K562 (cell line): ENCODE data around the gene RNASE13. TPM values are rescaled to one million over a fixed set of nuclear protein-coding genes. Genes with fewer than 3 reads are reported as not detected.

Experiments used
- ARID2 ChIP-seq: fragments of 450-650 bp; IDR thresholded peaks from 2 replicates; pipeline ENCODE4 v1.6.1; 2017; ENCODE audit warnings: antibody characterized with exemption, mild to moderate bottlenecking
- BHLHE40 ChIP-seq: IDR thresholded peaks from 2 replicates; pipeline ENCODE4 v1.6.1; 2011; ENCODE audit warnings: low read length, improper control_type of control experiment
- C11orf30 ChIP-seq: fragments of 450-650 bp; IDR thresholded peaks from 2 replicates; pipeline ENCODE4 v1.6.1; 2016; ENCODE audit warnings: low read depth, mild to moderate bottlenecking
- CREB1 ChIP-seq, 2 experiments: sonication (generic) in 1 of 2; formaldehyde crosslinking in 1 of 2; IDR thresholded peaks; 2 replicates each; pipeline versions ENCODE4 v1.6.1 to v1.8.0; 2012 to 2022; ENCODE audit warnings: inconsistent platforms in 1 of 2, mild to moderate bottlenecking in 1 of 2, missing genetic modification reagents in 1 of 2, moderate library complexity in 1 of 2
- HNRNPK ChIP-seq: fragments of 200-400 bp; formaldehyde crosslinking; IDR thresholded peaks from one replicate; pipeline ENCODE4 v1.6.1; 2018; ENCODE audit warnings: mild to moderate bottlenecking, low read depth, low read length; ENCODE audit not compliant: poor library complexity, severe bottlenecking
- ILF3 ChIP-seq: fragments of 450-650 bp; IDR thresholded peaks from 2 replicates; pipeline ENCODE4 v1.6.1; 2018; ENCODE audit warnings: antibody characterized with exemption, mild to moderate bottlenecking, moderate library complexity, borderline replicate concordance
- KHSRP ChIP-seq: fragments of 450-650 bp; IDR thresholded peaks from 2 replicates; pipeline ENCODE4 v1.6.1; 2017
- L3MBTL2 ChIP-seq: fragments of 450-650 bp; IDR thresholded peaks from 2 replicates; pipeline ENCODE4 v1.6.1; 2016; ENCODE audit warnings: mild to moderate bottlenecking, moderate library complexity
- NBN ChIP-seq: fragments of 450-650 bp; IDR thresholded peaks from 2 replicates; pipeline ENCODE4 v1.6.1; 2016; ENCODE audit warnings: low read depth, mild to moderate bottlenecking
- PHF20 ChIP-seq: fragments of 450-650 bp; IDR thresholded peaks from 2 replicates; pipeline ENCODE4 v1.6.1; 2018; ENCODE audit not compliant: partially characterized antibody
- POU5F1 ChIP-seq: fragments of 150-350 bp; IDR thresholded peaks from 2 replicates; pipeline ENCODE4 v1.6.1; 2014; ENCODE audit warnings: borderline replicate concordance, low read length, low read depth, mild to moderate bottlenecking; ENCODE audit not compliant: partially characterized antibody
- SUPT5H ChIP-seq: fragments of 450-650 bp; IDR thresholded peaks from 2 replicates; pipeline ENCODE4 v1.6.1; 2016
- TAF1 ChIP-seq: IDR thresholded peaks from 2 replicates; pipeline ENCODE4 v1.6.1; 2011; ENCODE audit warnings: mild to moderate bottlenecking, low read length, moderate library complexity; ENCODE audit not compliant: insufficient read depth, control insufficient read depth, severe bottlenecking; ENCODE audit errors: extremely low read depth
- ZBED1 ChIP-seq: IDR thresholded peaks from 2 replicates; pipeline ENCODE4 v1.6.1; 2014
- ZNF212 ChIP-seq: fragments of 450-650 bp; formaldehyde crosslinking; IDR thresholded peaks from 2 replicates; pipeline ENCODE4 v1.4.0; 2020; ENCODE audit warnings: mild to moderate bottlenecking
- ZNF717 ChIP-seq: fragments of 250-450 bp; sonication (Bioruptor Pico); IDR thresholded peaks from 2 replicates; pipeline ENCODE4 v1.5.0; 2021
- polyA plus RNA-seq, 8 experiments: library from polyadenylated mRNA; depleted of rRNA in 4 of 8; stranded (reverse) in 5 of 8; unstranded in 3 of 8; fragments of >200 nt; fragmentation: Nextera tagmentation in 2 of 8; fragmentation: Illumina TruSeq in 1 of 8; extraction: Ambion mirVana in 2 of 8; extraction: Trizol in 1 of 8; gene quantifications; 2 replicates each; pipeline versions ENCODE4 v1.2.1 to v1.2.3, GENCODE V29; 2011 to 2014; ENCODE audit warnings: inconsistent platforms in 1 of 8, missing spikeins in 1 of 8
- total RNA-seq, 7 experiments: library from RNA; depleted of rRNA in 6 of 7; stranded (reverse); fragments of >200 nt in 6 of 7; fragmentation: Illumina TruSeq in 2 of 7; extraction: Trizol in 2 of 7; gene quantifications; 2 replicates each; pipeline versions ENCODE4 v1.2.1 to v1.2.3, GENCODE V29; 2011 to 2021; ENCODE audit warnings: low replicate concordance in 1 of 7
- TF ChIP-seq, protein P1 (sequence below), 2 experiments: fragments of 450-650 bp in 1 of 2; sonication (generic) in 1 of 2; formaldehyde crosslinking in 1 of 2; IDR thresholded peaks in 1 of 2; conservative IDR thresholded peaks in 1 of 2; 2 replicates each; pipeline versions ENCODE4 v1.6.1 to v1.8.1; 2016 to 2023; ENCODE audit warnings: mild to moderate bottlenecking in 2 of 2, moderate library complexity in 2 of 2, inconsistent platforms in 1 of 2, missing genetic modification reagents in 1 of 2
- TF ChIP-seq, protein P2 (sequence below): sonication (generic); formaldehyde crosslinking; IDR thresholded peaks from 2 replicates; pipeline ENCODE4 v1.8.0; 2022; ENCODE audit warnings: mild to moderate bottlenecking, missing genetic modification reagents, borderline replicate concordance
- TF ChIP-seq, protein P3 (sequence below): fragments of 250-450 bp; sonication (Bioruptor Pico); IDR thresholded peaks from 2 replicates; pipeline ENCODE4 v1.4.0; 2020; ENCODE audit warnings: mild to moderate bottlenecking, moderate library complexity

The RNASE13 gene
- total and polyA plus RNA-seq, 9 of the 15 experiments (the other 6 are each of a cell fraction or from before 2014, with no cell fraction given), result not detected

DNA sequence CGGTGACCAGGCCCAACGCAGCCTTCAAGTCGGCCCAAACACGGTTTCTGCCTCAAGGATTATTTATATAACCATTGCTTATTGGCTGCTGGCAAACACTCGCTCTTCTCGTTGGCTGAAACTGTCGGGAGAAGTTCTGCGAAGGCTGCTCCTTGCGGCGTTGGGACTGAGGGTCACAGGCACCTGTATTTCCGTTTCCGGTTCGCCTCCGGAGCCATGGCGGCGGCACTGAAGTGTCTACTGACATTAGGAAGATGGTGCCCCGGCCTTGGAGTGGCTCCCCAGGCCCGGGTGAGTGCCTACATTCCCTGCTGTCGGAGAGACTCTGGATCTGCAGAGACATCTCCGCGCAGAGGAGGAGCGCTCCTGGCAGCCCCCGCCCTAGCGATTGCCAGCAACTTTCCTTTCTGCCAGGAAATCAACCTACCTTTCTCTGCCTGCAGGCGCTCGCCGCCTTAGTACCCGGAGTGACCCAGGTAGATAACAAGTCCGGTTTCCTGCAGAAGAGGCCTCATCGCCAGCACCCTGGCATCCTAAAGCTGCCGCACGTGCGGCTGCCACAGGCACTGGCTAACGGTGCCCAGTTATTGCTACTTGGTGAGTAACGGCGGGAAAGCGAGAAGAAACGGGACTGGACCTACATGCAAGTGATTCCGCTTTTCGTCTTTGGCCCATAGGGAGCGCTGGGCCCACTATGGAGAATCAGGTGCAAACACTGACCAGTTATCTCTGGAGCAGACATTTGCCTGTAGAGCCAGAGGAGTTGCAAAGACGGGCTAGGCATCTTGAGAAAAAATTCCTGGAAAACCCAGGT lies 44.6 kb downstream of the RNASE13 start, which contains the start of gene METTL17 (continued):
- TF ChIP-seq TAF1, result peak; percentile 40
- TF ChIP-seq, protein P1, sequence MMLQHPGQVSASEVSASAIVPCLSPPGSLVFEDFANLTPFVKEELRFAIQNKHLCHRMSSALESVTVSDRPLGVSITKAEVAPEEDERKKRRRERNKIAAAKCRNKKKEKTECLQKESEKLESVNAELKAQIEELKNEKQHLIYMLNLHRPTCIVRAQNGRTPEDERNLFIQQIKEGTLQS (IDR thresholded peaks at IDR 0.05), result no peak
- TF ChIP-seq, protein P1 (CRISPR knock-in tag; conservative IDR thresholded peaks at IDR 0.05), result no peak
- TF ChIP-seq ZNF717 (CRISPR knock-in tag), result no peak
- TF ChIP-seq, protein P2, sequence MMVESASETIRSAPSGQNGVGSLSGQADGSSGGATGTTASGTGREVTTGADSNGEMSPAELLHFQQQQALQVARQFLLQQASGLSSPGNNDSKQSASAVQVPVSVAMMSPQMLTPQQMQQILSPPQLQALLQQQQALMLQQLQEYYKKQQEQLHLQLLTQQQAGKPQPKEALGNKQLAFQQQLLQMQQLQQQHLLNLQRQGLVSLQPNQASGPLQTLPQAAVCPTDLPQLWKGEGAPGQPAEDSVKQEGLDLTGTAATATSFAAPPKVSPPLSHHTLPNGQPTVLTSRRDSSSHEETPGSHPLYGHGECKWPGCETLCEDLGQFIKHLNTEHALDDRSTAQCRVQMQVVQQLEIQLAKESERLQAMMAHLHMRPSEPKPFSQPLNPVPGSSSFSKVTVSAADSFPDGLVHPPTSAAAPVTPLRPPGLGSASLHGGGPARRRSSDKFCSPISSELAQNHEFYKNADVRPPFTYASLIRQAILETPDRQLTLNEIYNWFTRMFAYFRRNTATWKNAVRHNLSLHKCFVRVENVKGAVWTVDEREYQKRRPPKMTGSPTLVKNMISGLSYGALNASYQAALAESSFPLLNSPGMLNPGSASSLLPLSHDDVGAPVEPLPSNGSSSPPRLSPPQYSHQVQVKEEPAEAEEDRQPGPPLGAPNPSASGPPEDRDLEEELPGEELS (CRISPR knock-in tag), result no peak
- TF ChIP-seq ILF3, result no peak
- peak; percentile 44; the same call in 1 of the 2 replicates for TF ChIP-seq NBN
- peak; percentile 60 for TF ChIP-seq BHLHE40
- TF ChIP-seq, protein P3, sequence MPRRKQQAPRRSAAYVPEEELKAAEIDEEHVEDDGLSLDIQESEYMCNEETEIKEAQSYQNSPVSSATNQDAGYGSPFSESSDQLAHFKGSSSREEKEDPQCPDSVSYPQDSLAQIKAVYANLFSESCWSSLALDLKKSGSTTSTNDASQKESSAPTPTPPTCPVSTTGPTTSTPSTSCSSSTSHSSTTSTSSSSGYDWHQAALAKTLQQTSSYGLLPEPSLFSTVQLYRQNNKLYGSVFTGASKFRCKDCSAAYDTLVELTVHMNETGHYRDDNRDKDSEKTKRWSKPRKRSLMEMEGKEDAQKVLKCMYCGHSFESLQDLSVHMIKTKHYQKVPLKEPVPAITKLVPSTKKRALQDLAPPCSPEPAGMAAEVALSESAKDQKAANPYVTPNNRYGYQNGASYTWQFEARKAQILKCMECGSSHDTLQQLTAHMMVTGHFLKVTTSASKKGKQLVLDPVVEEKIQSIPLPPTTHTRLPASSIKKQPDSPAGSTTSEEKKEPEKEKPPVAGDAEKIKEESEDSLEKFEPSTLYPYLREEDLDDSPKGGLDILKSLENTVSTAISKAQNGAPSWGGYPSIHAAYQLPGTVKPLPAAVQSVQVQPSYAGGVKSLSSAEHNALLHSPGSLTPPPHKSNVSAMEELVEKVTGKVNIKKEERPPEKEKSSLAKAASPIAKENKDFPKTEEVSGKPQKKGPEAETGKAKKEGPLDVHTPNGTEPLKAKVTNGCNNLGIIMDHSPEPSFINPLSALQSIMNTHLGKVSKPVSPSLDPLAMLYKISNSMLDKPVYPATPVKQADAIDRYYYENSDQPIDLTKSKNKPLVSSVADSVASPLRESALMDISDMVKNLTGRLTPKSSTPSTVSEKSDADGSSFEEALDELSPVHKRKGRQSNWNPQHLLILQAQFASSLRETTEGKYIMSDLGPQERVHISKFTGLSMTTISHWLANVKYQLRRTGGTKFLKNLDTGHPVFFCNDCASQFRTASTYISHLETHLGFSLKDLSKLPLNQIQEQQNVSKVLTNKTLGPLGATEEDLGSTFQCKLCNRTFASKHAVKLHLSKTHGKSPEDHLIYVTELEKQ (CRISPR knock-in tag), result no peak
- TF ChIP-seq PHF20, result peak; percentile 68
- peak; percentile 47; the same call in 1 of the 2 replicates for TF ChIP-seq CREB1 (IDR thresholded peaks at IDR 0.05)
- peak; percentile 24; the same call in 1 of the 2 replicates for TF ChIP-seq CREB1 (CRISPR knock-in tag; IDR thresholded peaks at IDR 0.05)
- peak; percentile 74; the same call in 1 of the 2 replicates for TF ChIP-seq SUPT5H
- TF ChIP-seq POU5F1, result peak; percentile 31
- peak; percentile 96 for TF ChIP-seq C11orf30
- TF ChIP-seq HNRNPK, result no peak
- TF ChIP-seq ZNF212 (CRISPR knock-in tag), result no peak
- no peak for TF ChIP-seq ZBED1
- TF ChIP-seq ARID2, result no peak
- no peak for TF ChIP-seq KHSRP
- TF ChIP-seq L3MBTL2, result no peak
